Ascending aorta (tissue), 2 donors: ENCODE results near the gene CCR5. TPM values are rescaled to one million over a fixed set of nuclear protein-coding genes. Genes with fewer than 3 reads are reported as not detected.

Experiments used
- DNase-seq, 2 donors: peaks; one replicate each; pipeline ENCODE4 v3.0.0-alpha.2; 2019; ENCODE audit warnings: low spot score in 2 of 2
- H3K27ac ChIP-seq, 2 donors: fragments of 200-600 bp; sonication (generic); one replicate each; pipeline ENCODE4 v1.5.1; 2016 to 2017; ENCODE audit warnings: mild to moderate bottlenecking in 1 of 2
- H3K27me3 ChIP-seq: fragments of 200-600 bp; sonication (generic); one replicate; pipeline ENCODE4 v1.5.1; 2017
- H3K36me3 ChIP-seq, 2 donors: fragments of 200-600 bp; sonication (generic); one replicate each; pipeline ENCODE4 v1.5.1; 2016
- H3K4me1 ChIP-seq, 2 donors: fragments of 200-600 bp; sonication (generic); one replicate each; pipeline ENCODE4 v1.5.1; 2016 to 2017; ENCODE audit warnings: mild to moderate bottlenecking in 1 of 2
- H3K4me3 ChIP-seq, 2 donors: fragments of 200-600 bp; sonication (generic); one replicate each; pipeline ENCODE4 v1.5.1; 2016 to 2017; ENCODE audit warnings: mild to moderate bottlenecking in 1 of 2
- H3K9me3 ChIP-seq, 2 donors: fragments of 200-600 bp; sonication (generic); one replicate each; pipeline ENCODE4 v1.5.1; 2016
- intact Hi-C: fragments of 100-400 bp; cut with DNase I; formaldehyde crosslinking; loops from one replicate; pipeline ENCODE4 v1.15.1; 2023
- total RNA-seq: library from RNA; depleted of rRNA; stranded (reverse); fragments of >200 nt; gene quantifications from one replicate; pipeline ENCODE4 v1.1.0, GENCODE V29; 2016
- TF ChIP-seq, protein P1 (sequence below), 3 experiments: fragments of 200-600 bp in 2 of 3; fragments of 450-650 bp in 1 of 3; sonication (generic) in 2 of 3; IDR thresholded peaks; one replicate each; pipeline ENCODE4 v1.5.1; 2016 to 2019; ENCODE audit warnings: antibody characterized with exemption in 3 of 3, mild to moderate bottlenecking in 1 of 3, moderate library complexity in 1 of 3

Gene CCR5
- total RNA-seq, 1 donor from 2014 or later, result not detected

DNA sequence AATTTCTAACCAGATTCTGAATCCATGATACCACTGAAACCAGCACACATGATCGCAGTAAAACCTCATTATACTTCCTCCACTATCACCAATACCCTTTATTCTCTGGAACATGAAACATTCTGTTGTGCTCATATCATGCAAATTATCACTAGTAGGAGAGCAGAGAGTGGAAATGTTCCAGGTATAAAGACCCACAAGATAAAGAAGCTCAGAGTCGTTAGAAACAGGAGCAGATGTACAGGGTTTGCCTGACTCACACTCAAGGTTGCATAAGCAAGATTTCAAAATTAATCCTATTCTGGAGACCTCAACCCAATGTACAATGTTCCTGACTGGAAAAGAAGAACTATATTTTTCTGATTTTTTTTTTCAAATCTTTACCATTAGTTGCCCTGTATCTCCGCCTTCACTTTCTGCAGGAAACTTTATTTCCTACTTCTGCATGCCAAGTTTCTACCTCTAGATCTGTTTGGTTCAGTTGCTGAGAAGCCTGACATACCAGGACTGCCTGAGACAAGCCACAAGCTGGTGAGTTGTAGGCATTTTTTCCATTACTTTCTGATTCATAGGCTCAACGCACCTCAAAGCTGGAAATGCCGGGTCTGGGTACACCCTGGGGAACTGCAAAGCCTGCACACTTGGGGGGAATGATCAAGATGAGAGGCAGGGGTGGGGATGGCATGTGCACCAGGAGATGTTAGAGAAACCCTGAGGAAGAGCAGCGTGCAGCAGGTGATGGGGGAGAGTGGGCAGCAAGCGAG, 16.9 kb upstream of the CCR5 start, which contains the start of gene CCR2:
CCR2 (plus strand) TSS at position 465 of the 764 bp plus-strand sequence. CDS start 3,417 bp downstream, outside the sequence.
- Histone ChIP-seq H3K4me1 (no peaks in the 10 kb centered on the region), H3K36me3 (no peaks in the 10 kb centered on the region), H3K27me3 (no peaks in the 10 kb centered on the region), H3K9me3 (no peaks in the 10 kb centered on the region), H3K27ac (no peak within 1 kb of the TSS), H3K4me3 (no peak within 1 kb of the TSS)
- TF ChIP-seq, protein P1, sequence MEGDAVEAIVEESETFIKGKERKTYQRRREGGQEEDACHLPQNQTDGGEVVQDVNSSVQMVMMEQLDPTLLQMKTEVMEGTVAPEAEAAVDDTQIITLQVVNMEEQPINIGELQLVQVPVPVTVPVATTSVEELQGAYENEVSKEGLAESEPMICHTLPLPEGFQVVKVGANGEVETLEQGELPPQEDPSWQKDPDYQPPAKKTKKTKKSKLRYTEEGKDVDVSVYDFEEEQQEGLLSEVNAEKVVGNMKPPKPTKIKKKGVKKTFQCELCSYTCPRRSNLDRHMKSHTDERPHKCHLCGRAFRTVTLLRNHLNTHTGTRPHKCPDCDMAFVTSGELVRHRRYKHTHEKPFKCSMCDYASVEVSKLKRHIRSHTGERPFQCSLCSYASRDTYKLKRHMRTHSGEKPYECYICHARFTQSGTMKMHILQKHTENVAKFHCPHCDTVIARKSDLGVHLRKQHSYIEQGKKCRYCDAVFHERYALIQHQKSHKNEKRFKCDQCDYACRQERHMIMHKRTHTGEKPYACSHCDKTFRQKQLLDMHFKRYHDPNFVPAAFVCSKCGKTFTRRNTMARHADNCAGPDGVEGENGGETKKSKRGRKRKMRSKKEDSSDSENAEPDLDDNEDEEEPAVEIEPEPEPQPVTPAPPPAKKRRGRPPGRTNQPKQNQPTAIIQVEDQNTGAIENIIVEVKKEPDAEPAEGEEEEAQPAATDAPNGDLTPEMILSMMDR (IDR thresholded peaks at IDR 0.05), result no peak
- no peak for DNase-seq
- intact Hi-C loops, result no loop called here

DNA sequence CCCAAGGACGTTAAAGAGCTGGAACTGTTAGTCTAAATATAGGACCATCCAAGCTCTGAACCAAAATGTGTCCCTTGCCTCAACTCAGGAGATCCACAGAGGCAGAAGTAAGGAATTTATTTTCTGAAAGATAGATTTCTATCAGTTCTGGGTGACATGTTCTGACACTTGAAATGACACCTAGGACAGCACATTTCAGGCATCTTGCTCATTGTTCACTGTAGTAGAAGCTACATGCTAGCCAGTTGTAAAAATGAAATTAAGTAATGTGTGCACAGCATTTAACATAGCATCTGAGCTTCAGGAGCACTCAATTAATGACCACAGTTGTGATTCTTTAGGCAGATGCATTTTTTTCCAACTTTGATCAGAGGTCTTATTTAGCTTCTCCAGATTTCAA, 16.3 kb upstream of the CCR5 start:
- Histone ChIP-seq H3K27ac (no peak overlapping the region), H3K4me3 (no peak overlapping the region), H3K27me3 (no peaks in the 10 kb centered on the region), H3K9me3 (no peaks in the 10 kb centered on the region), H3K4me1 (no peaks in the 10 kb centered on the region), H3K36me3 (no peaks in the 10 kb centered on the region)
- intact Hi-C loops, result no loop called here
- no peak for DNase-seq
- TF ChIP-seq, protein P1 (IDR thresholded peaks at IDR 0.05), result no peak

DNA sequence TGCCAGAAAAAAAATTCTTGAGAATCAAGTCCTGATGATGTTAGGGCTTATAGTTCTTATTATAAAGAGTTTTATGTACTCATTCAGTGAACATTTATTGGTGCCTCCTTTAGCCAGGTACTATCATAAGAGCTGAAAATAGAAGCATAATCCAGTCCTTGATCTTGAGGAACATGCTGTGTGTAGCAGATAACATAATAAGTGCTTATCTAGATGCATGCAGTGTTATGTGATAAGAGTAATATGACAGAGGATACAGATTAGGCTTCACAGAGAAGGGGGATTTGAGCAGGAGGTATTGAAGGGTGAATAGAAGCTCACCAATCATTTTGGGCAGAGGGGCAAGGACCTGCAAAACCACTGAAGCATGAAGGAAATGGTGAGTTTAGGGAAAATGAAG, 15.8 kb upstream of the CCR5 start:
- no peak overlapping the region for H3K4me3 ChIP-seq
- intact Hi-C loops, result no loop called here
- H3K36me3 ChIP-seq, result no peaks in the 10 kb centered on the region
- TF ChIP-seq, protein P1 (IDR thresholded peaks at IDR 0.05), result no peak
- H3K27me3 ChIP-seq, result no peaks in the 10 kb centered on the region
- DNase-seq, result no peak
- no peak overlapping the region for H3K27ac ChIP-seq
- H3K9me3 ChIP-seq, result no peaks in the 10 kb centered on the region
- no peaks in the 10 kb centered on the region for H3K4me1 ChIP-seq

DNA sequence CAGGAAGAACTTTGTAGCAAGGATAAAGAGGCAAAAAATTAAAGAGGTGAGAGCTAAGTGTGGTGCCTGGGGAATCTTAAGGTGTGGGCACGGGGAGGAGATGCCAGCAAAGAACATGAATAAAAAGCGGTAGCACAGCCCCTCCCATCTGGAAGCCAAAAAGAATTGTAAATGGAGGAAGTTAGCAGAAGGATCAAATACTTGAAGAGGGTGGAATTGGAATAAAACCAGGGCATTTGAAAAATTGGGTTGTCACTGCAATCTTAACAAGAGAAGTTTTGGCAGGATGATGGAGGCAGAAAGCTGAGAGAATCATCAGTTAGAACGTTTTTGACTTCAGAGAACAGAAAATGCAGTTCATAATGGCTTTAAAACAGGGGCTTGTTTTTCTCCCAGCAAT, 14.5 kb upstream of the CCR5 start:
- Histone ChIP-seq H3K9me3 (no peaks in the 10 kb centered on the region), H3K27ac (no peak overlapping the region), H3K36me3 (no peaks in the 10 kb centered on the region), H3K4me1 (no peaks in the 10 kb centered on the region), H3K4me3 (no peak overlapping the region), H3K27me3 (no peaks in the 10 kb centered on the region)
- TF ChIP-seq, protein P1 (IDR thresholded peaks at IDR 0.05), result no peak
- DNase-seq, result no peak
- intact Hi-C loops, result no loop called here

DNA sequence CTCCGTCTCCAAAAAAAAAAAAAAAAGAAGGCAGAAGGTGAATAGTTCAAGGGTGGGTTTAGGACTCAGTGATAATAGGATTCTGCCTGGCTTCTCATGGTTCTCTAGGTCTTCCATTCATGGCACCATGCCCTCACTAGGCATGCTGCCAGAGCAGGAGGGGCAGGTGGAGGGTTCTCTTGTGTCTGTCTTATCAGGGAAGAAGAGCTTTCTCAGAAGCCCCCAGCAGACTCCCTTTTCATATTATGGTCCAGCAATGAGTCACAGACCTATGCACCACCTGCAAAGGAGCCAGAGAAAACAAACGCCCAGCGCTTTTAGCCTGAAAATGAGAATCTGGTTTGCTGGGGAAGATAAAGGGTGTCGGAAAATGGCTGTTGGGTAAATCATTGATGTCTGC, 13.8 kb upstream of the CCR5 start:
- H3K36me3 ChIP-seq, result no peaks in the 10 kb centered on the region
- TF ChIP-seq, protein P1 (IDR thresholded peaks at IDR 0.05), result no peak
- intact Hi-C loops, result no loop called here

More for the DNA sequence above, 13.8 kb upstream of the CCR5 start:
- no peak for DNase-seq
- Histone ChIP-seq H3K27ac (no peak overlapping the region), H3K27me3 (no peaks in the 10 kb centered on the region), H3K4me3 (no peak overlapping the region), H3K9me3 (no peaks in the 10 kb centered on the region), H3K4me1 (no peaks in the 10 kb centered on the region)
